Upper lobe of left lung (tissue), 6 donors: ENCODE measurements around the gene ARMC8. TPM values are rescaled to one million over a fixed set of nuclear protein-coding genes. Genes with fewer than 3 reads are reported as not detected.

Experiments used
- ATAC-seq, 2 donors: fragments of 200-7000 bp; cut with Tn5 transposase; one replicate each; pipeline ENCODE4 v1.9.1; 2022; ENCODE audit warnings: mild to moderate bottlenecking in 2 of 2, moderate library complexity in 2 of 2; ENCODE audit not compliant: low FRiP score in 2 of 2
- DNase-seq, 2 donors: peaks; one replicate each; pipeline ENCODE4 v3.0.0-alpha.2; 2019 to 2020
- H3K27ac ChIP-seq, 4 donors: fragments of 200-600 bp; sonication (generic); one replicate each; pipeline ENCODE4 v1.5.1; 2016 to 2019
- H3K27me3 ChIP-seq, 4 donors: fragments of 200-600 bp; sonication (generic); one replicate each; pipeline ENCODE4 v1.5.1; 2017 to 2019
- H3K36me3 ChIP-seq, 4 donors: fragments of 200-600 bp; sonication (generic); one replicate each; pipeline ENCODE4 v1.5.1; 2016 to 2019
- H3K4me1 ChIP-seq, 4 donors: fragments of 200-600 bp; sonication (generic); one replicate each; pipeline ENCODE4 v1.5.1; 2018 to 2019
- H3K4me3 ChIP-seq, 4 donors: fragments of 200-600 bp; sonication (generic); one replicate each; pipeline ENCODE4 v1.5.1; 2017 to 2019; ENCODE audit warnings: mild to moderate bottlenecking in 2 of 4, moderate library complexity in 1 of 4
- H3K9me3 ChIP-seq, 4 donors: fragments of 200-600 bp; sonication (generic); one replicate each; pipeline ENCODE4 v1.5.1; 2018 to 2019
- CTCF ChIP-seq, 6 experiments: fragments of 450-650 bp in 4 of 6; fragments of 200-600 bp in 2 of 6; sonication (generic) in 2 of 6; IDR thresholded peaks; one replicate each; pipeline ENCODE4 v1.5.1; 2016 to 2019; ENCODE audit warnings: antibody characterized with exemption in 6 of 6
- EP300 ChIP-seq, 4 donors: sonication (generic); formaldehyde crosslinking; IDR thresholded peaks; one replicate each; pipeline ENCODE4 v1.5.1; 2017; ENCODE audit warnings: antibody characterized with exemption in 4 of 4, control low read depth in 2 of 4
- POLR2A ChIP-seq, 4 donors: fragments of 450-650 bp; IDR thresholded peaks; one replicate each; pipeline ENCODE4 v1.5.1; 2016 to 2017; ENCODE audit warnings: antibody characterized with exemption in 4 of 4, mild to moderate bottlenecking in 2 of 4
- POLR2AphosphoS5 ChIP-seq, 2 donors: sonication (generic); formaldehyde crosslinking; IDR thresholded peaks; one replicate each; pipeline ENCODE4 v1.5.1; 2017; ENCODE audit warnings: antibody characterized with exemption in 2 of 2
- WGBS, 2 donors: methylation state at CpG; one replicate each; pipeline ENCODE4 v1.1.5; 2017 to 2018; 5-methylcytosine and 5-hydroxymethylcytosine counted together
- total RNA-seq, 6 donors: library from RNA; depleted of rRNA in 4 of 6; stranded (reverse); fragments of >200 nt in 4 of 6; gene quantifications; one replicate each; pipeline versions ENCODE4 v1.1.0 to v1.2.1, GENCODE V29; 2016 to 2021
- donor health status: DM: no; HTN: no; CAD: no; lungs with moderate emphysema.
- donor health status: DM: no; HTN: yes; CAD: no; lungs with severe emphysema.

The ARMC8 gene
- total RNA-seq, 6 donors from 2014 or later, result 40.2 to 67.4 (median 48.1) TPM

GRCh38 chr3:138148503-138148902 lies 38.6 kb upstream of the ARMC8 start:
- TF ChIP-seq POLR2A (IDR thresholded peaks at IDR 0.05), result no peak
- TF ChIP-seq EP300 (IDR thresholded peaks at IDR 0.05), result no peak
- TF ChIP-seq POLR2AphosphoS5 (IDR thresholded peaks at IDR 0.05), result no peak
- no peak for TF ChIP-seq CTCF (IDR thresholded peaks at IDR 0.05)
- Histone ChIP-seq H3K27me3 (no peaks in the 10 kb centered on the region), H3K9me3 (no peaks in the 10 kb centered on the region), H3K27ac (no peak overlapping the region), H3K4me3 (no peak overlapping the region), H3K4me1 (no peaks in the 10 kb centered on the region), H3K36me3 (no peaks in the 10 kb centered on the region)
- 75 to 76% methylated on average over 4 of the region's 4 CpGs for WGBS, 2 donors
- DNase-seq, result no peak
- ATAC-seq, result no peak

GRCh38 chr3:138154534-138154933 lies 32.6 kb upstream of the ARMC8 start:
- TF ChIP-seq POLR2A (IDR thresholded peaks at IDR 0.05) (no peak), POLR2AphosphoS5 (IDR thresholded peaks at IDR 0.05) (no peak), EP300 (IDR thresholded peaks at IDR 0.05) (no peak), CTCF (IDR thresholded peaks at IDR 0.05) (no peak)
- Histone ChIP-seq H3K27ac (no peak overlapping the region), H3K27me3 (no peaks in the 10 kb centered on the region), H3K4me1 (no peaks in the 10 kb centered on the region), H3K36me3 (no peaks in the 10 kb centered on the region), H3K9me3 (no peaks in the 10 kb centered on the region), H3K4me3 (no peak overlapping the region)
- DNase-seq (no peak), ATAC-seq (no peak)

GRCh38 chr3:138157743-138158142 lies 29.4 kb upstream of the ARMC8 start:
- H3K27ac ChIP-seq, result no peak overlapping the region

GRCh38 chr3:138165061-138165460 lies 22.0 kb upstream of the ARMC8 start:
- ATAC-seq (no peak), DNase-seq (no peak)
- no peak overlapping the region for H3K27ac ChIP-seq
- 95 to 98% methylated on average over 2 of the region's 2 CpGs for WGBS, 2 donors
- H3K4me1 ChIP-seq, result no peaks in the 10 kb centered on the region
- no peak overlapping the region for H3K4me3 ChIP-seq
- H3K9me3 ChIP-seq, result no peaks in the 10 kb centered on the region
- TF ChIP-seq POLR2A (IDR thresholded peaks at IDR 0.05) (no peak), POLR2AphosphoS5 (IDR thresholded peaks at IDR 0.05) (no peak), CTCF (IDR thresholded peaks at IDR 0.05) (no peak), EP300 (IDR thresholded peaks at IDR 0.05) (no peak)
- no peaks in the 10 kb centered on the region for H3K27me3 ChIP-seq
- peaks cover 10 to 95% (median 59%) of the 10 kb centered on the region in 4 donors for H3K36me3 ChIP-seq

More at GRCh38 chr3:138157743-138158142, 29.4 kb upstream of the ARMC8 start:
- DNase-seq (no peak), ATAC-seq (no peak)
- no peaks in the 10 kb centered on the region for H3K4me1 ChIP-seq
- H3K9me3 ChIP-seq, result no peaks in the 10 kb centered on the region
- H3K27me3 ChIP-seq, result no peaks in the 10 kb centered on the region
- 98% methylated on average over 4 of the region's 4 CpGs for WGBS, 2 donors
- TF ChIP-seq POLR2A (IDR thresholded peaks at IDR 0.05), result no peak
- no peak for TF ChIP-seq POLR2AphosphoS5 (IDR thresholded peaks at IDR 0.05)
- no peak for TF ChIP-seq EP300 (IDR thresholded peaks at IDR 0.05)
- no peak for TF ChIP-seq CTCF (IDR thresholded peaks at IDR 0.05)
- no peak overlapping the region for H3K4me3 ChIP-seq
- peaks cover 6 to 25% (median 17%) of the 10 kb centered on the region in 4 donors for H3K36me3 ChIP-seq

- 63 to 69% methylated on average over 2 of the region's 2 CpGs for WGBS, 2 donors
Observed at GRCh38 chr3:138172625-138173024, 14.5 kb upstream of the ARMC8 start.

More at GRCh38 chr3:138172625-138173024, 14.5 kb upstream of the ARMC8 start:
- peaks cover 0 to 41% (median 16%) of the 10 kb centered on the region in 4 donors for H3K36me3 ChIP-seq
- no peaks in the 10 kb centered on the region for H3K9me3 ChIP-seq
- no peak overlapping the region for H3K27ac ChIP-seq
- DNase-seq (no peak), ATAC-seq (no peak)
- peaks cover 20 to 23% (median 22%) of the 10 kb centered on the region in 4 donors for H3K4me1 ChIP-seq
- no peak for TF ChIP-seq POLR2AphosphoS5 (IDR thresholded peaks at IDR 0.05)
- no peak for TF ChIP-seq POLR2A (IDR thresholded peaks at IDR 0.05)
- H3K4me3 ChIP-seq, result no peak overlapping the region
- no peaks in the 10 kb centered on the region for H3K27me3 ChIP-seq
